Measurements from ENCODE around the gene CYP27B1. TPM values are rescaled to one million over a fixed set of nuclear protein-coding genes. Genes with fewer than 3 reads are reported as not detected.

CYP27B1 gene
- total and polyA plus RNA-seq, 2 donors from 2014 or later, result 3.5 to 33.4 TPM

- H3K27me3 ChIP-seq (ENCODE audit: control insufficient read depth, insufficient read depth, low read length), result no peaks in the 10 kb centered on the region
- peaks cover 3 to 9% (median 8%) of the 10 kb centered on the region in 3 donors for H3K36me3 ChIP-seq (ENCODE audit: control insufficient read depth in 2 of 3, insufficient read depth in 3 of 3, low read length in 3 of 3)
- H3K4me1 ChIP-seq (ENCODE audit: control insufficient read depth in 2 of 3, insufficient read depth in 2 of 3, low read depth in 1 of 3, low read length in 3 of 3), result peaks cover 0 to 33% (median 27%) of the 10 kb centered on the region in 3 donors
- FAIRE-seq (no peak), DNase-seq (no peak)
- TF ChIP-seq CTCF (IDR thresholded peaks at IDR 0.05; ENCODE audit: borderline replicate concordance, extremely low read depth, insufficient read depth), result no peak
- intact Hi-C loops (cut with DNase I), result no loop called here
- H3K27ac ChIP-seq (ENCODE audit: low read depth in 2 of 2, low read length in 2 of 2), result no peak overlapping the region
- H3K4me3 ChIP-seq (ENCODE audit: low read length in 3 of 3), result no peak overlapping the region
- H3K9ac ChIP-seq (ENCODE audit: low read length in 3 of 3), result no peak overlapping the region
- no peaks in the 10 kb centered on the region for H3K9me3 ChIP-seq (ENCODE audit: control insufficient read depth in 2 of 3, insufficient read depth in 1 of 3, low read length in 3 of 3)
Observed at GRCh38 chr12:57781244-57781643, 14.4 kb upstream of the CYP27B1 start.

GRCh38 chr12:57780284-57780897, 13.5 kb upstream of the CYP27B1 start:
- H3K9me3 ChIP-seq (ENCODE audit: control insufficient read depth in 2 of 3, insufficient read depth in 1 of 3, low read length in 3 of 3), result no peaks in the 10 kb centered on the region
- DNase-seq (no peak), FAIRE-seq (no peak)
- H3K27me3 ChIP-seq (ENCODE audit: control insufficient read depth, insufficient read depth, low read length), result no peaks in the 10 kb centered on the region
- H3K9ac ChIP-seq (ENCODE audit: low read length in 3 of 3), result no peak overlapping the region
- TF ChIP-seq CTCF (IDR thresholded peaks at IDR 0.05; ENCODE audit: borderline replicate concordance, extremely low read depth, insufficient read depth), result no peak
- intact Hi-C loops (cut with DNase I), result no loop called here
- H3K36me3 ChIP-seq (ENCODE audit: control insufficient read depth in 2 of 3, insufficient read depth in 3 of 3, low read length in 3 of 3), result peaks cover under 1 to 6% (median under 1%) of the 10 kb centered on the region in 3 donors
- no peak overlapping the region for H3K4me3 ChIP-seq (ENCODE audit: low read length in 3 of 3)
- peaks cover 0 to 33% (median 27%) of the 10 kb centered on the region in 3 donors for H3K4me1 ChIP-seq (ENCODE audit: control insufficient read depth in 2 of 3, insufficient read depth in 2 of 3, low read depth in 1 of 3, low read length in 3 of 3)
- peak overlapping the region; percentile 45 to 84 for H3K27ac ChIP-seq (ENCODE audit: low read depth in 2 of 2, low read length in 2 of 2)

- no peaks in the 10 kb centered on the region for H3K9me3 ChIP-seq (ENCODE audit: control insufficient read depth in 2 of 3, insufficient read depth in 1 of 3, low read length in 3 of 3)
- FAIRE-seq (no peak), DNase-seq (peak in 1 of 5 donors; percentile 33)
- peaks cover 0 to 33% (median 27%) of the 10 kb centered on the region in 3 donors for H3K4me1 ChIP-seq (ENCODE audit: control insufficient read depth in 2 of 3, insufficient read depth in 2 of 3, low read depth in 1 of 3, low read length in 3 of 3)
- H3K27ac ChIP-seq (ENCODE audit: low read depth in 2 of 2, low read length in 2 of 2), result peak overlapping the region; percentile 45 to 84
- H3K9ac ChIP-seq (ENCODE audit: low read length in 3 of 3), result no peak overlapping the region
- no peaks in the 10 kb centered on the region for H3K27me3 ChIP-seq (ENCODE audit: control insufficient read depth, insufficient read depth, low read length)
- H3K4me3 ChIP-seq (ENCODE audit: low read length in 3 of 3), result no peak overlapping the region
- intact Hi-C loops (cut with DNase I), result no loop called here
- TF ChIP-seq CTCF (IDR thresholded peaks at IDR 0.05; ENCODE audit: borderline replicate concordance, extremely low read depth, insufficient read depth), result no peak
- peaks cover 0 to 6% (median 0%) of the 10 kb centered on the region in 3 donors for H3K36me3 ChIP-seq (ENCODE audit: control insufficient read depth in 2 of 3, insufficient read depth in 3 of 3, low read length in 3 of 3)
Observed at GRCh38 chr12:57779736-57780135, 12.9 kb upstream of the CYP27B1 start.

Data from kidney (tissue), 14 donors.